Keratinocyte (primary cell): ENCODE data around the gene CACNA1C.

ENCODE experiments used
- EZH2 ChIP-seq: IDR thresholded peaks from one replicate; pipeline ENCODE4 v1.6.1; 2012; ENCODE audit warnings: inconsistent platforms, mild to moderate bottlenecking, low read length, moderate library complexity
- TF ChIP-seq, protein P1 (sequence below), 3 experiments: IDR thresholded peaks in 1 of 3; conservative IDR thresholded peaks in 1 of 3; optimal IDR thresholded peaks in 1 of 3; 2 replicates in 2 of 3; 3 replicates in 1 of 3; pipeline versions ENCODE3 to v1.5.1; 2011; ENCODE audit warnings: low read length in 3 of 3, mild to moderate bottlenecking in 3 of 3, moderate library complexity in 2 of 3, control low read depth in 1 of 3, inconsistent platforms in 1 of 3; ENCODE audit not compliant: insufficient read depth in 2 of 3; ENCODE audit errors: extremely low read depth in 1 of 3

GRCh38 chr12:2614341-2614740 lies 561.6 kb downstream of the CACNA1C start:
- TF ChIP-seq, protein P1, sequence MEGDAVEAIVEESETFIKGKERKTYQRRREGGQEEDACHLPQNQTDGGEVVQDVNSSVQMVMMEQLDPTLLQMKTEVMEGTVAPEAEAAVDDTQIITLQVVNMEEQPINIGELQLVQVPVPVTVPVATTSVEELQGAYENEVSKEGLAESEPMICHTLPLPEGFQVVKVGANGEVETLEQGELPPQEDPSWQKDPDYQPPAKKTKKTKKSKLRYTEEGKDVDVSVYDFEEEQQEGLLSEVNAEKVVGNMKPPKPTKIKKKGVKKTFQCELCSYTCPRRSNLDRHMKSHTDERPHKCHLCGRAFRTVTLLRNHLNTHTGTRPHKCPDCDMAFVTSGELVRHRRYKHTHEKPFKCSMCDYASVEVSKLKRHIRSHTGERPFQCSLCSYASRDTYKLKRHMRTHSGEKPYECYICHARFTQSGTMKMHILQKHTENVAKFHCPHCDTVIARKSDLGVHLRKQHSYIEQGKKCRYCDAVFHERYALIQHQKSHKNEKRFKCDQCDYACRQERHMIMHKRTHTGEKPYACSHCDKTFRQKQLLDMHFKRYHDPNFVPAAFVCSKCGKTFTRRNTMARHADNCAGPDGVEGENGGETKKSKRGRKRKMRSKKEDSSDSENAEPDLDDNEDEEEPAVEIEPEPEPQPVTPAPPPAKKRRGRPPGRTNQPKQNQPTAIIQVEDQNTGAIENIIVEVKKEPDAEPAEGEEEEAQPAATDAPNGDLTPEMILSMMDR (optimal IDR thresholded peaks at IDR 0.05 in 1 of 3, IDR thresholded peaks at IDR 0.05 in 1 of 3, conservative IDR thresholded peaks at IDR 0.05 in 1 of 3; ENCODE audit: extremely low read depth in 1 of 3, insufficient read depth in 2 of 3, low read length in 3 of 3): no peak
- TF ChIP-seq EZH2: no peak
